Measurements from ENCODE around the gene RAG1.
A peak's percentile ranks its signal among the peaks of the same experiment; 100 is the strongest.

RAG1 gene

GRCh38 chr11:36591433-36591832, 23.6 kb downstream of the RAG1 start:
- DNase-seq = no peak

DNA sequence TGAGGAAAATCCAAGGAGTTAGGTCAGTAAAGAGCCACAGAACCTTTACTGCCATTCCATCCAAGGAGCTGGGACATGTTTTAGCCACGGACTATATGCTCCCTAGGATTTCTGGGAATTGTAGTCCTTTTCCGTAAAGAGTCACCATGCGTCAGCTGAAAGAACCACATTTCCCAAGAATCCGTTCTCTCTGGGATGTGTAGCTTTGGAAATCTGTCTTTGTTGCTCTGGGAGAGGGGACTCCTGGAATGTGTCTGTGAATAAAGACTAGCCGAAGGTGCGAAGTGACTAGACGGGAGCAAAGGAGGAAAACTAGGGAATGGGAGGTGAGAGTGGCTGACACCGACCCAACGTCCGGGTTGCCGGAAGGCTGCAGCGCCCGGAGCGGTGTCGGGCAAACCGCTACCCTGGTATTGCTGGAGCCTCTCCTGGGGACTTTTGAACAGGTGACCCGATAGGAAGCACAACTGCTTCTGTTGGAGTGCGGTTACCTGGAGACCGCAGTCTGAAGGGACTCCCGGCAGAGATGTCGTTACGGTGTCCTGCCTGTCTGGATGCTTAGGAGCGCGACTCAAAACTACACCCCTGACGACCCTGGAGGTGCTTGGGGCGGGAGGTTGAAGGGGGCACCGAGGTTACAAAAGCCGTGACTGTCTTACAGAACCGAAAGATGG, 26.6 kb downstream of the RAG1 start, which contains the start of gene IFTAP:
Gene IFTAP, plus strand, starts transcription at position 187 of the 674 bp plus-strand sequence. CDS start 15,602 bp downstream, outside the sequence.
- peak; percentile 78 for DNase-seq

DNA sequence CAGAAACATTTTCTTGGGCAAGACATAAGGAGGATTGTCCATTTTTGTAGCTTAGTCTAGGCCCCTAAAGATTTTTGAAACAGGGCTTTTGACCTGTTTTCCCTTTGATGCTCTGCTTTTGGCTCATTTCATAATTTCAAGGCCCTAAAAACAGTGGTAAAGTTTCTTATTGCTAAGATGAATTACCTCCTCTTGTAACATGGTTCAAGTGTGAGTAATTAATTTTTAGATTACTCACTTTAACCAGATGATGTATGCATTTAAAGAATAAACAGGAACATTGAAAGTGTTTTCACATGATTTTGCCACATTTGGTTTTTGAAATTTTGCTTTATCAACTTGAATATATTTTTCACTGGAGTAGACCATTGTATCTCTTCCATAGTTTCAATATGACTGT, 29.1 kb downstream of the RAG1 start:
- no peak for DNase-seq

- no peak for DNase-seq
These were observed 30.2 kb downstream of the RAG1 start, which contains the start of gene RAG2 for GRCh38 chr11:36598051-36598450. RAG2 (minus strand) TSS chr11:36598236; CDS start chr11:36594168, 4,068 bp downstream.

DNA sequence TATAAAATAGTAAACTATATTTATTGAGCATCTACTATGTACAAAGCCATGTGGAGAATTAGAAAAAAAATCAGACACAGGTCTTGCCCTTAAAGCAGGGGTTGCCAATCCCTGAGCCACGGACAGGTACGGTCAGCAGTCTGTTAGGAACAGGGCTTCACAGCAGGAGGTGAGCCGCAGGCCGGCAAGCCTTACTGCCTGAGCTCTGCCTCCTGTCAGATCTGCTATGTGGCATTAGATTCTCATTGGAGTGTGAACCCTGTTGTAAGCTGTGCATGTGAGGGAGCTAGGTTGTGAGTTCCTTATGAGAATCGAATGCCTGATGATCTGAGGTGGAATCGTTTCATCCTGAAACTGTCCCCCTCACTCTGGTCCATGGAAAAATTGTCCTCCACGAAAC, 32.4 kb downstream of the RAG1 start:
- DNase-seq = no peak

GRCh38 chr11:36601155-36601554, 33.3 kb downstream of the RAG1 start:
- DNase-seq = no peak

DNA sequence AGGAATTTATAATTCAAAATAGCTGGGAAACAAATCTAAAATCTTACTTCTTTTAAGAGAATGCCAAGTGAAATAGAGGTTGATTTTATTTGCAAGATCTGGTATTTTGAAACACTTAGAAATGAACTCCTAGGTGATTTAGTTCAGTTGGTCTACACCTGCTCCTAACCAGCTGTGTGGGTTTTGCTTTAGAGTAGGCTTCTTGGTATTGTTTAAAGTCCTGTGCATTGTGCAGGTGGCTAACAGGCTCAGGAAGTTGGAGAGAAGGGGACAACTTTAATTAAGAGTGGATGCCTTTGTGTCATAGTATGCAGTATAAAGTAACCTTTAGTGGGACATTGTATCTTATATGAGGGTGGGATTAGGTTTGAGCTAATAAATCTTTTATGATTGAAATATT, 34.3 kb downstream of the RAG1 start:
- DNase-seq = no peak

DNA sequence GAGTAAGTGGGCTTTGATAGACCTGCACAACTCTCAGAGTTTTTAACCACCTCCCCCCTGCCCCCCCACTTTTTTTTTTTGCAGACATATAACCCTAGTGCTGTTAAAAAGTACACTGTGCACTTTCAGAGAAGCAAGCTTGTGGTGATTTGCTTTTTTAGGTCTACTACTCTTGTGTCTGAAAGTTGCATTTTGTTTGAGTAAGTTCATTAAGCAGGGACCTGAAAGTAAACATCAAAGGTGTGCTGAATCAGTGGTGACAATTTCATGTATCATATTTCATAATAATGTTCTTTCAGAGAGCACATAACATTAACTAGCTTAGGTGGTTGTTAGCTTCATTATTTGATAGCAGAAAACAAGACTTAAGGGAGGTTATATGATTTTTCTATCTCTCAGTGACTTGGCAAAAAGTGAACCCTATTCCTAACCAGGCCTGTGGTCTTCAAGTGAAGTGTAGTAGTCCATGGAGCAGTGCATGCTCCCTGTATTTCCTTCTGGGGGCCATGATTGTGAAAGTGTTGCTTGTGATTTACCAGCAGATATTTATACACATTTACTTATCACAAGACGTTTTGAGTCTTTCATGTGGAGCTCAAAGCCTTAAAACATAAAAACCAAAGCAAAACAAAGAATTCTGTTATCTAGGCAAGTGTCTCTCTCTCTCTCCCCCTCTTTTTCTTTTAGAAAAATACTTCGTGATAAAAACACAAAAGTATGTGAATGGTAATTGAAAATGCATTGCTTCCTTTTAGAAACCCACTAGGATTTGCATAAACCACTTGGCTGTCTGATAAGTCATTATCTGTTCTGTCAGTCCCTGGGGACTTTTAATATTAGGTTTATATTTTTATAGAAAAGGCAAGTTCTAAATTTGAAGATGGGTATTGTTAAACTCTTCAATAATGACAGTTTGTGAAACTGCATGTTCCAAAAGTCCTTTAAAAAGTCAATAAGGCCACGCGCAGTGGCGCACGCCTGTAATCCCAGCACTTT, 37.7 kb downstream of the RAG1 start:
- no peak for DNase-seq

GRCh38 chr11:36608491-36609199, 40.8 kb downstream of the RAG1 start:
- no peak for DNase-seq

DNA sequence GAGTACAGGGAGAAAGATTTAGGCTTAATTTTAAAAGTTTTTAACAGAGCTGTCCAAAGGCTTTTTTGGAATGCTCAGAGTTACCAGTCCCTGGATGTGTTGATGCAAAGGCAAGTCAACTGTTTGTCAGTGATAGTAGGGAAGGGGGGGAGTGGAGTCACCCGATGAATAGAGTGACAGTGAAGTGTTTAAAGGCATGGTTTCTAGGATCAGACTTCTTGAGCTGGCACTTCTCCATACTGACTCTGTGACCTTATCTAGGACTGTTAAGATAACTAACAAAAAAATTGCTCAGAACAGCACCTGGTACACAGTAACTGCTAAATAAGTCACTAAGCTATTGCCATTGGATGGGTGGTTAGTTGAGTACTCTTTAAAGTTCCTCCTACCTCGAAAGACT, 41.6 kb downstream of the RAG1 start:
- no peak for DNase-seq

DNA sequence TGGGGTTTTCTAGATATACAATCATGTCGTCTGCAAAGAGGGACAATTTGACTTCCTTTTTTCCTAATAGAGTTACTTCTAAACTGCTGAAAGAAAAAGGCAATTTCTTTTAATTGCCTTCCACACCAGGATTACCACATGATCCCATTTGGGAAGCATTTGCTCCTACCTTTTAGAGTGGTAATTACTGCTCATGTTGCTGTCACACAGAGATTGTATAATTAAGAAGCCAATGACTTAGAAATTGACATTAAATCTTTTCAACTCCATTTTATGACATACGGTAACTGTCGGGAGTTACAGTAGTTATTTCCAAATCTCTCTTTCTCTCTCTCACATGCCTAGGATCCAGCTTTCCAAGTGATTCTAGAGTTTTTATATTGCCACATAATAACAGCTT, 48.0 kb downstream of the RAG1 start:
- DNase-seq = no peak

DNA sequence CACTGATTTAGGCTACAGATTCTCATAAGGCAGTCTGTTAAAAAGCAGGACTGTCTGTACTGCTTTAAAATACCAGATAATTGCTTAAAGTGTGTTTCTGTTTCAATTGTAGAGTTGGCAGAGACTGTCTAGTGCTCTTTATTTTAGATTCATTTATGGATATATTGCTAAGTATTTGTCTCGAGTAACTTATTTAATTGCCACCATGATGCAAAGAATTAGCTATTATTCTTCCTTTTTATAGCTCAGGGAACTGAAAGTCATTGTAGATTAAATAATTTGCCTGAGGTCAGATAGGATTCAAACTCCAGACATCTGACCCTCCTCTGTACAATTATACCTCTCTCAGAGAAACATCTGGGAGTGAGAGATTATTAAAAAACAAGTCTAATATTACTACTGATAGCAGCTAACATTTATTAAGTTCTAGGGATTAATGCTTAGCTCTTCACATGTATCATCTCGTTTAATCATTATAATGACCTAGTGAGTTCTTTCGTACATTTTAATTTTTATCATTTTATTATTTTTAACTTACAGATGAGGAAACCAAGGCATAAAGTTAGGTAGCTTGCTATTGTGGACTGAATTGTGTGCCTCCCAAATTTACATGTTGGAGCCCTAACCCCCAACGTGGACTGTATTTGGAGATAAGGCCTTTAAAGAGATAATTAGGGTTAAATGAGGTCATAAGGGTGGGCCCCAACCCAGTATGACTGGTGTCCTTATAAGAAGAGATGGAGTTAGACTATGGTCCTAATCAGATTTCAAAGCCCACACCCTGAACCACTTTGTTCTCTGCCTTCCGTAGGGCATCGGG, 49.9 kb downstream of the RAG1 start:
- DNase-seq = no peak

GRCh38 chr11:36618363-36619047, 50.7 kb downstream of the RAG1 start:
- DNase-seq = no peak

- no peak for DNase-seq
These were observed 51.7 kb downstream of the RAG1 start for GRCh38 chr11:36619502-36619901.

DNA sequence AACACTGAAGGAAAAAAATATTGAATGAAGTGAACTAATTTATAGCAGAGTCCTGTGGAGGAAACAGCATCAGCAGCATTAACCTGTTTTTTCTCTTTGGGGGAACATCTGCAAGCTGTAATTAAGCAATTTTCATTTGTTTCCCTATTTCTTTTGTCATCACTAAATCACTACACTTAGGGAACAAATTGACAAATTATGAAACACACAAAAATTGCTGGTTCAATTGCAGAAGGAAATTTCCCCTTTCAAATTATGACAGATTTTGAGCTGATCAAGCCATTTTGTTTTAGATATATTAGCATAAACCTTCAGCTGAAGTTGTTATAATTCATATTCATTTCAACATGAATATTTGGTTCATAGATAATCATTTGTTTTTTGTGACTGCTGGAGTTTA, 52.4 kb downstream of the RAG1 start:
- no peak for DNase-seq

DNA sequence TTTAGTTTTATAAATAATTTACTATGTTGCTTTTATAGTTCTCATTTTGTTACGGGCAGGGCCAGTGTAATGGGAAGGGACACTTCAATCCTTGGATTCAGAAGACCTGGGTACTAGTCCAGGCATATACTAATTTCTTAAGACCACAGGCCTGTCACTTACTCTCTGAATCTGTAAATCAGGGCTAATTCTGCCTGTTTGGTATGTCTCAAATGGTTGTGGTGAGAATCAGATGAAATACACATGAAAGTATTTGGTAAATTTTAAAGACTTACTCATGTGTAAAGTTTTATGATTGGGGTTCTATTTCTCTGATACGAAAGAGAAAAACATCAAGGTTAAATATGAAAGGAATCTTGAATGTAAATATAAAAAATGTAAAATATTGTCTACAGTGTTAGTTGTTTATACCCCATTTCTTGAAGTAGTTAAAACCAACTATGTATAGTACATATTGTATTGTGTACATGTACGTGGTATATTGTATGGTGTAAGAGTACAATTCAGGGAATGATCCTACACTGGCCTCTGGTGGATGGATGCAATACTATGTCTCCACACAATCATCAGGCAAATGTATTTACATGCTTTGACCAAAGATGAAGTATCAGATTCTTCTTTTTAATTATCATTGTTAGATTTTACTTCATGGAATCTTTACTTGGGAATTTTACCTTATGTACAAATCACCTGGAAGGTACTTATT, 54.8 kb downstream of the RAG1 start:
- no peak for DNase-seq

- no peak for DNase-seq
These were observed 55.7 kb downstream of the RAG1 start for GRCh38 chr11:36623494-36623893.

DNA sequence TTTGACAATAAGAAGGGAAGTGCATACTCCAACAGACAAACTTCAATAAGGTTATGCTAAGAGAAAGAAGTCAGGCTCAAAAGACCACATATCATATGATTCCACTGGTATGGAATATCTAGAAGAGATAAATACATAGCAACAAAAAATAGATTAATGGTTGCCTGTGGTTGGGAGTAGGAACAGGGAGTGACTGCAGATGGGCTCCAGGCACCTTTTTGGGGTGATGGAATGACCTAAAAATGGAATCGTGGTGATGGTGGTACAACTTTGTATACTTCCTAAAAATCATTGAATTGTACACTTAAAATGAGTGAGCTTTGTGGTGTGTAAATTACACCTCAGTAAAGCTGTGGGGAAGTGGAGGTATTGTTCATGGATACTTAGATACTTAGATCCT, 59.2 kb downstream of the RAG1 start:
- DNase-seq = no peak

DNA sequence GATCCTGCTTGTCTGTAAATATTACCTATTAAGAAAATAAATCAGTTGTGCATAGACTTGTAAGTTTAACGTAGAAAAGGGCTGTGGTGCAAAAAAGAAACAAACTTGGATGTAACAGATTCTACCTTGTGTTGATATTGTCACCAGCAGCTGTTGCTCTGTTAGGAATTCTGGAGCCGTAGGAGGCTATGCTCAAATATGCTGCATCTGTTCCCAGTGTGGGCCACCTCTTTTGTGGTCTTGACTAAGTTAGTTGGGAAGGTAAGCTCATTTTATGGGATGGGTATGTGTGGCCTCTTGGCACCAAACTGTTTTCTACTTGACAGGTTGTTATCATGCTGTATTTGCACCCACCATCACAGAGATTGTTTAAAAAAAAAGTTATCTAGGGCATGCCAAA, 59.7 kb downstream of the RAG1 start:
- no peak for DNase-seq

- no peak for DNase-seq
These were observed 60.3 kb downstream of the RAG1 start for GRCh38 chr11:36628141-36628540.

- DNase-seq = no peak
These were observed 61.0 kb downstream of the RAG1 start for GRCh38 chr11:36628765-36629244.

Measured in left hindlimb (tissue), 1 donor.